ENCODE data around the gene RNF31. TPM values are rescaled to one million over a fixed set of nuclear protein-coding genes. Genes with fewer than 3 reads are reported as not detected.

Gene RNF31
- total RNA-seq, 4 donors from 2014 or later = 21.7 to 33.3 (median 26.8) TPM

DNA sequence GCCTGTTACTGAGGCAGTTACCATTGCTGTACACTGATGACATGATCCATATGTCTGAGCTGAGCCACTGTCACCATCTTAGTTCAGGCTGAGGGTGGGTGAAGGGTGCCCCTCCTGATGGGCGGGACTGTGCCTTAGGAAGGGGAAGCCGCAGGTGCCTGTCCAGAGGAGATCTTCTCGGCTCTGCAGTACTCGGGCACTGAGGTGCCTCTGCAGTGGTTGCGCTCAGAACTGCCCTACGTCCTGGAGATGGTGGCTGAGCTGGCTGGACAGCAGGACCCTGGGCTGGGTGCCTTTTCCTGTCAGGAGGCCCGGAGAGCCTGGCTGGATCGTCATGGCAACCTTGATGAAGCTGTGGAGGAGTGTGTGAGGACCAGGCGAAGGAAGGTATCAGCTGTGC, 3.7 kb downstream of the RNF31 start:
- intact Hi-C loops (cut with DNase I) = no loop called here

DNA sequence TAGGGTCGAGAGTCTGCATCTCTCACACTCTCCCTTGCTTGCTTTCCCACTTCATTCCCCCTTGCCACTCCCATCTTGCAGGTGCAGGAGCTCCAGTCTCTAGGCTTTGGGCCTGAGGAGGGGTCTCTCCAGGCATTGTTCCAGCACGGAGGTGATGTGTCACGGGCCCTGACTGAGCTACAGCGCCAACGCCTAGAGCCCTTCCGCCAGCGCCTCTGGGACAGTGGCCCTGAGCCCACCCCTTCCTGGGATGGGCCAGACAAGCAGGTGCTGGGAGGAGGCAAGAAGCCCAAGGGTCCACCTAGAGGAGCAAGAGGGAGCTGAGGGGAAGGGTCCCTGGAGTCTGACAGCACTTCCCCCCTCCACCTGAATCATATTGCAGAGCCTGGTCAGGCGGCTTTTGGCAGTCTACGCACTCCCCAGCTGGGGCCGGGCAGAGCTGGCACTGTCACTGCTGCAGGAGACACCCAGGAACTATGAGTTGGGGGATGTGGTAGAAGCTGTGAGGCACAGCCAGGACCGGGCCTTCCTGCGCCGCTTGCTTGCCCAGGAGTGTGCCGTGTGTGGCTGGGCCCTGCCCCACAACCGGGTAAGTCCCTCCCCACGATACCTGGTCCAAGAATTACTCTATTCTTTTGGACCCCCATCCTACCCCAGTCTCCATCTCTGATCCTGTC, 4.2 kb downstream of the RNF31 start:
- 91% methylated on average over 16 of the region's 16 CpGs for WGBS
- TF ChIP-seq POLR2AphosphoS5 (IDR thresholded peaks at IDR 0.05) = no peak
- no peak for TF ChIP-seq POLR2A (IDR thresholded peaks at IDR 0.05; ENCODE audit: low read depth)
- no peak for TF ChIP-seq EP300 (IDR thresholded peaks at IDR 0.05)
- TF ChIP-seq, protein P1, sequence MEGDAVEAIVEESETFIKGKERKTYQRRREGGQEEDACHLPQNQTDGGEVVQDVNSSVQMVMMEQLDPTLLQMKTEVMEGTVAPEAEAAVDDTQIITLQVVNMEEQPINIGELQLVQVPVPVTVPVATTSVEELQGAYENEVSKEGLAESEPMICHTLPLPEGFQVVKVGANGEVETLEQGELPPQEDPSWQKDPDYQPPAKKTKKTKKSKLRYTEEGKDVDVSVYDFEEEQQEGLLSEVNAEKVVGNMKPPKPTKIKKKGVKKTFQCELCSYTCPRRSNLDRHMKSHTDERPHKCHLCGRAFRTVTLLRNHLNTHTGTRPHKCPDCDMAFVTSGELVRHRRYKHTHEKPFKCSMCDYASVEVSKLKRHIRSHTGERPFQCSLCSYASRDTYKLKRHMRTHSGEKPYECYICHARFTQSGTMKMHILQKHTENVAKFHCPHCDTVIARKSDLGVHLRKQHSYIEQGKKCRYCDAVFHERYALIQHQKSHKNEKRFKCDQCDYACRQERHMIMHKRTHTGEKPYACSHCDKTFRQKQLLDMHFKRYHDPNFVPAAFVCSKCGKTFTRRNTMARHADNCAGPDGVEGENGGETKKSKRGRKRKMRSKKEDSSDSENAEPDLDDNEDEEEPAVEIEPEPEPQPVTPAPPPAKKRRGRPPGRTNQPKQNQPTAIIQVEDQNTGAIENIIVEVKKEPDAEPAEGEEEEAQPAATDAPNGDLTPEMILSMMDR (IDR thresholded peaks at IDR 0.05) = no peak
- DNase-seq (ENCODE audit: extremely low spot score) = no peak
- Histone ChIP-seq H3K36me3 (peaks cover 52 to 80% (median 74%) of the 10 kb centered on the region in 4 donors), H3K9me3 (no peaks in the 10 kb centered on the region), H3K4me1 (peaks cover 8 to 31% (median 23%) of the 10 kb centered on the region in 4 donors), H3K27me3 (no peaks in the 10 kb centered on the region), H3K27ac (replicated peaks in 1 of 4) (no peak overlapping the region), H3K4me3 (no peak overlapping the region)
- intact Hi-C loops (cut with DNase I) = no loop called here

More for the DNA sequence above, 3.7 kb downstream of the RNF31 start:
- no peaks in the 10 kb centered on the region for H3K9me3 ChIP-seq
- no peak overlapping the region for H3K27ac ChIP-seq (replicated peaks in 1 of 4)
- DNase-seq (ENCODE audit: extremely low spot score) = no peak
- TF ChIP-seq EP300 (IDR thresholded peaks at IDR 0.05) (no peak), POLR2AphosphoS5 (IDR thresholded peaks at IDR 0.05) (no peak), POLR2A (IDR thresholded peaks at IDR 0.05; ENCODE audit: low read depth) (no peak)
- TF ChIP-seq, protein P1 (IDR thresholded peaks at IDR 0.05) = no peak
- peaks cover 8 to 34% (median 25%) of the 10 kb centered on the region in 4 donors for H3K4me1 ChIP-seq
- no peaks in the 10 kb centered on the region for H3K27me3 ChIP-seq
- H3K4me3 ChIP-seq = no peak overlapping the region
- WGBS = 85% methylated on average over 5 of the region's 9 CpGs
- peaks cover 47 to 74% (median 69%) of the 10 kb centered on the region in 4 donors for H3K36me3 ChIP-seq

DNA sequence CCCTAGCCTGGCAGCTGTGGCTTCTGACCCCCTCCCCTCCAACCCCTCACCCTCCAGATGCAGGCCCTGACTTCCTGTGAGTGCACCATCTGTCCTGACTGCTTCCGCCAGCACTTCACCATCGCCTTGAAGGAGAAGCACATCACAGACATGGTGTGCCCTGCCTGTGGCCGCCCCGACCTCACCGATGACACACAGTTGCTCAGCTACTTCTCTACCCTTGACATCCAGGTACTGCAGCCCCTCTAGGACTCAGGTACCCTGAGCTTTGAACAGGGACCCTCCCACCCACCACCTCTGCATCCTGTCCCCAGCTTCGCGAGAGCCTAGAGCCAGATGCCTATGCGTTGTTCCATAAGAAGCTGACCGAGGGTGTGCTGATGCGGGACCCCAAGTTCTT, 7.8 kb downstream of the RNF31 start:
- TF ChIP-seq EP300 (IDR thresholded peaks at IDR 0.05) (no peak), POLR2AphosphoS5 (IDR thresholded peaks at IDR 0.05) (no peak), POLR2A (IDR thresholded peaks at IDR 0.05; ENCODE audit: low read depth) (no peak)
- DNase-seq (ENCODE audit: extremely low spot score) = no peak
- no peaks in the 10 kb centered on the region for H3K27me3 ChIP-seq
- H3K4me3 ChIP-seq = no peak overlapping the region
- whole genome bisulfite sequencing = 93% methylated on average over 9 of the region's 10 CpGs
- peaks cover 78 to 96% (median 86%) of the 10 kb centered on the region in 4 donors for H3K36me3 ChIP-seq
- H3K9me3 ChIP-seq = no peaks in the 10 kb centered on the region
- intact Hi-C loops (cut with DNase I) = no loop called here
- H3K27ac ChIP-seq (replicated peaks in 1 of 4) = peak overlapping the region in 1 of 4 donors; percentile 8
- H3K4me1 ChIP-seq = peaks cover under 1 to 5% (median 2%) of the 10 kb centered on the region in 4 donors

DNA sequence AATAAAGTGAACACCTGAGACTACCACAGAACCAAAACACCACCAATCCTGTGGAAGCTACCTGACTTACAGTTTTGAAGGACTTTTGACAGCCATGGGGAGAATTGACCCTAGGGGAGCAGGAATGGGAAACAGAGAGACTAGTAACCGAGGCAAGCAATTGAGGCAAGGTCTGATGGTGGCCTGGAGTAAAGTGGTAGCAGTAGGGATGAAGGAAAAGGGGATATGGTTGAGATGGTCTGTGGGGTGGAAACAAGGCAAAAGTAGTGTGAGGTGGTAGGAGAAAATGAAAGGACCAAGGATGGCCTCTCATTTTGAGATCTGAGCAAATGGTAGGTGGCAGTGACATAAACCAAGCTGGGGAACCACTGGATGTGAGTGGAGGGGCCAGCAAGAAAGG, 9.5 kb downstream of the RNF31 start:
- DNase-seq (ENCODE audit: extremely low spot score) = no peak

DNA sequence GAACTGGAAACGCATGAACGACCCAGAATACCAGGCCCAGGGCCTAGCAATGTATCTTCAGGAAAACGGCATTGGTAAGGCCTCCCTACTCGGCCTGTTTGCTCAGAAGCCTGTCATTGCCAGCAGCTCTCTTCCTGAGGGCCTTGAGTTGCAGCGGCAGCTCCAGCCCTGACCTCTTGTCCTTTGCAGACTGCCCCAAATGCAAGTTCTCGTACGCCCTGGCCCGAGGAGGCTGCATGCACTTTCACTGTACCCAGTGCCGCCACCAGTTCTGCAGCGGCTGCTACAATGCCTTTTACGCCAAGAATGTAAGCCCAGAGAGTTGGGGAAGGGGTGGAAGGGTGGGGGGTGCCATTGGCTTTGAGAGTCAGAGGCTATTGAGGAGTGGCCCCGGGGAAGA, 10.0 kb downstream of the RNF31 start:
- Histone ChIP-seq H3K27ac (replicated peaks in 1 of 4) (no peak overlapping the region), H3K4me1 (peaks cover 13 to 19% (median 17%) of the 10 kb centered on the region in 4 donors), H3K27me3 (no peaks in the 10 kb centered on the region), H3K9me3 (no peaks in the 10 kb centered on the region), H3K36me3 (peaks cover 58 to 79% (median 69%) of the 10 kb centered on the region in 4 donors), H3K4me3 (no peak overlapping the region)
- no peak for DNase-seq (ENCODE audit: extremely low spot score)
- TF ChIP-seq EP300 (IDR thresholded peaks at IDR 0.05) = no peak
- no peak for TF ChIP-seq POLR2AphosphoS5 (IDR thresholded peaks at IDR 0.05)
- no peak for TF ChIP-seq POLR2A (IDR thresholded peaks at IDR 0.05; ENCODE audit: low read depth)
- TF ChIP-seq, protein P1 (IDR thresholded peaks at IDR 0.05) = no peak
- intact Hi-C loops (cut with DNase I) = no loop called here
- WGBS = 90% methylated on average over 12 of the region's 12 CpGs

More for the DNA sequence above, 9.5 kb downstream of the RNF31 start:
- Histone ChIP-seq H3K4me1 (peaks cover 9 to 14% (median 13%) of the 10 kb centered on the region in 4 donors), H3K4me3 (no peak overlapping the region), H3K9me3 (no peaks in the 10 kb centered on the region), H3K27ac (replicated peaks in 1 of 4) (no peak overlapping the region), H3K27me3 (no peaks in the 10 kb centered on the region), H3K36me3 (peaks cover 61 to 84% (median 74%) of the 10 kb centered on the region in 4 donors)
- TF ChIP-seq, protein P1 (IDR thresholded peaks at IDR 0.05) = no peak
- TF ChIP-seq EP300 (IDR thresholded peaks at IDR 0.05) = no peak
- no peak for TF ChIP-seq POLR2A (IDR thresholded peaks at IDR 0.05; ENCODE audit: low read depth)
- no peak for TF ChIP-seq POLR2AphosphoS5 (IDR thresholded peaks at IDR 0.05)
- WGBS = 90% methylated on average over 1 of the region's 1 CpG
- intact Hi-C loops (cut with DNase I) = no loop called here

Measured in esophagus muscularis mucosa (tissue), 4 donors.